HepG2 (cell line): Measurements from ENCODE around the gene SNX15.

Experiments
- ATF1 ChIP-seq: IDR thresholded peaks from 2 replicates; pipeline ENCODE4 v1.6.1; 2016; ENCODE audit warnings: mild to moderate bottlenecking, control low read depth
- CEBPB ChIP-seq: IDR thresholded peaks from 2 replicates; pipeline ENCODE4 v1.6.1; 2011; ENCODE audit warnings: low read depth, low read length, improper control_type of control experiment, borderline replicate concordance
- ETV6 ChIP-seq: sonication (generic); formaldehyde crosslinking; conservative IDR thresholded peaks from 2 replicates; pipeline ENCODE4 v1.4.0; 2020; ENCODE audit warnings: missing genetic modification reagents
- EZH2 ChIP-seq: conservative IDR thresholded peaks from 2 replicates; pipeline ENCODE4 v1.6.1; 2012; ENCODE audit warnings: mild to moderate bottlenecking, low read depth, low read length, moderate library complexity
- SP2 ChIP-seq: sonication (generic); formaldehyde crosslinking; IDR thresholded peaks from 2 replicates; pipeline ENCODE4 v1.5.1; 2020; ENCODE audit warnings: mild to moderate bottlenecking, missing genetic modification reagents
- TF ChIP-seq, protein P1 (sequence below): sonication (generic); formaldehyde crosslinking; IDR thresholded peaks from 2 replicates; pipeline ENCODE4 v1.9.0; 2022; ENCODE audit warnings: missing genetic modification reagents, mild to moderate bottlenecking, borderline replicate concordance
- TF ChIP-seq, protein P2 (sequence below): sonication (generic); formaldehyde crosslinking; IDR thresholded peaks from 2 replicates; pipeline ENCODE4 v1.5.0; 2020; ENCODE audit warnings: mild to moderate bottlenecking, missing genetic modification reagents, moderate library complexity

DNA sequence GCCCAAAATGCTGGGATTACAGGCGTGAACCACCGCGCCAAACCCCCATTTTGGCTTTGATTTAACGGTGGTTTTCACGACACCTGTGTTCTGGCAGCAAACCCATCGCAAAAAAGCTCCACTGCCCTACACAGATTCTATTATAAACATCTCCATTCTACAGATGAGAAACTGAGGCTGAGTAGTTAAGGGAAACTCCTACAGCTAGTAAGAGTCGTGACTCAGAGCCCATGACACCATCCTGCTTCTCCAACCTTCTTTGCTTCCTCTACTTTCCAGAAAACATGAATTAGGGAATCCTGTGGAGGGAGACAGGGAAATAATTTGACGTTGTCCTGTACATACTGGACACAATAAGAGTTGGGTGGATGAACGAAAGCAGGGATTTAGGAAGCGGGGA is 429 bp upstream of the SNX15 start:
- no peak for TF ChIP-seq CEBPB
- TF ChIP-seq EZH2 = no peak
- TF ChIP-seq, protein P1, sequence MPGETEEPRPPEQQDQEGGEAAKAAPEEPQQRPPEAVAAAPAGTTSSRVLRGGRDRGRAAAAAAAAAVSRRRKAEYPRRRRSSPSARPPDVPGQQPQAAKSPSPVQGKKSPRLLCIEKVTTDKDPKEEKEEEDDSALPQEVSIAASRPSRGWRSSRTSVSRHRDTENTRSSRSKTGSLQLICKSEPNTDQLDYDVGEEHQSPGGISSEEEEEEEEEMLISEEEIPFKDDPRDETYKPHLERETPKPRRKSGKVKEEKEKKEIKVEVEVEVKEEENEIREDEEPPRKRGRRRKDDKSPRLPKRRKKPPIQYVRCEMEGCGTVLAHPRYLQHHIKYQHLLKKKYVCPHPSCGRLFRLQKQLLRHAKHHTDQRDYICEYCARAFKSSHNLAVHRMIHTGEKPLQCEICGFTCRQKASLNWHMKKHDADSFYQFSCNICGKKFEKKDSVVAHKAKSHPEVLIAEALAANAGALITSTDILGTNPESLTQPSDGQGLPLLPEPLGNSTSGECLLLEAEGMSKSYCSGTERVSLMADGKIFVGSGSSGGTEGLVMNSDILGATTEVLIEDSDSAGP (CRISPR knock-in tag) = no peak
- TF ChIP-seq, protein P2, sequence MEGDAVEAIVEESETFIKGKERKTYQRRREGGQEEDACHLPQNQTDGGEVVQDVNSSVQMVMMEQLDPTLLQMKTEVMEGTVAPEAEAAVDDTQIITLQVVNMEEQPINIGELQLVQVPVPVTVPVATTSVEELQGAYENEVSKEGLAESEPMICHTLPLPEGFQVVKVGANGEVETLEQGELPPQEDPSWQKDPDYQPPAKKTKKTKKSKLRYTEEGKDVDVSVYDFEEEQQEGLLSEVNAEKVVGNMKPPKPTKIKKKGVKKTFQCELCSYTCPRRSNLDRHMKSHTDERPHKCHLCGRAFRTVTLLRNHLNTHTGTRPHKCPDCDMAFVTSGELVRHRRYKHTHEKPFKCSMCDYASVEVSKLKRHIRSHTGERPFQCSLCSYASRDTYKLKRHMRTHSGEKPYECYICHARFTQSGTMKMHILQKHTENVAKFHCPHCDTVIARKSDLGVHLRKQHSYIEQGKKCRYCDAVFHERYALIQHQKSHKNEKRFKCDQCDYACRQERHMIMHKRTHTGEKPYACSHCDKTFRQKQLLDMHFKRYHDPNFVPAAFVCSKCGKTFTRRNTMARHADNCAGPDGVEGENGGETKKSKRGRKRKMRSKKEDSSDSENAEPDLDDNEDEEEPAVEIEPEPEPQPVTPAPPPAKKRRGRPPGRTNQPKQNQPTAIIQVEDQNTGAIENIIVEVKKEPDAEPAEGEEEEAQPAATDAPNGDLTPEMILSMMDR = no peak
- TF ChIP-seq SP2 (CRISPR knock-in tag) = no peak
- no peak for TF ChIP-seq ATF1 (CRISPR knock-in tag)
- TF ChIP-seq ETV6 = no peak
